Osteoblast (primary cell): Measurements from ENCODE around the gene CDK18. TPM values are rescaled to one million over a fixed set of nuclear protein-coding genes. Genes with fewer than 3 reads are reported as not detected.
A peak's percentile ranks its signal among the peaks of the same experiment; 100 is the strongest.

Source experiments
- DNase-seq: peaks from one replicate; pipeline ENCODE4 v3.0.0; 2011; ENCODE audit warnings: low spot score, mixed read lengths; ENCODE audit not compliant: insufficient read length; ENCODE audit errors: missing footprints
- H2AFZ ChIP-seq: 2 replicates; pipeline ENCODE4 v1.6.0; 2011; ENCODE audit warnings: mild to moderate bottlenecking, low read length
- H3K27ac ChIP-seq: 2 replicates; pipeline ENCODE4 v1.5.1; 2011; ENCODE audit warnings: mild to moderate bottlenecking, low read depth, low read length, moderate library complexity
- H3K27me3 ChIP-seq: 2 replicates; pipeline ENCODE4 v1.6.0; 2012; ENCODE audit warnings: mild to moderate bottlenecking, control low read depth, inconsistent platforms, low read length, moderate library complexity; ENCODE audit not compliant: insufficient read depth
- H3K36me3 ChIP-seq: 2 replicates; pipeline ENCODE4 v1.5.1; 2011; ENCODE audit warnings: mild to moderate bottlenecking, low read length, control low read depth, moderate library complexity; ENCODE audit not compliant: insufficient read depth
- H3K4me1 ChIP-seq: 2 replicates; pipeline ENCODE4 v1.5.1; 2011; ENCODE audit warnings: mild to moderate bottlenecking, low read length, control low read depth, moderate library complexity; ENCODE audit not compliant: insufficient read depth
- H3K4me2 ChIP-seq: 2 replicates; pipeline ENCODE4 v1.6.0; 2011; ENCODE audit warnings: mild to moderate bottlenecking, low read length; ENCODE audit not compliant: insufficient read depth
- H3K4me3 ChIP-seq: fragments of 200-600 bp; sonication (generic); 3 replicates; pipeline ENCODE4 v1.5.1; 2012; ENCODE audit warnings: mild to moderate bottlenecking, low read length, inconsistent platforms; ENCODE audit not compliant: insufficient read depth
- H3K79me2 ChIP-seq: 2 replicates; pipeline ENCODE4 v1.6.0; 2012; ENCODE audit warnings: mild to moderate bottlenecking, low read length, control low read depth, inconsistent platforms; ENCODE audit not compliant: insufficient read depth
- H3K9me3 ChIP-seq: 2 replicates; pipeline ENCODE4 v1.5.1; 2011; ENCODE audit warnings: low read depth, low read length, control low read depth
- H4K20me1 ChIP-seq: 2 replicates; pipeline ENCODE4 v1.6.0; 2012; ENCODE audit warnings: mild to moderate bottlenecking, low read length, control low read depth; ENCODE audit not compliant: insufficient read depth
- total RNA-seq: library from RNA; depleted of rRNA; stranded (reverse); fragments of >200 nt; gene quantifications from 2 replicates; pipeline ENCODE4 v1.2.3, GENCODE V29; 2012
- TF ChIP-seq, protein P1 (sequence below): IDR thresholded peaks from 2 replicates; pipeline ENCODE4 v1.5.1; 2011; ENCODE audit warnings: mild to moderate bottlenecking, low read depth, low read length, moderate library complexity; ENCODE audit errors: extremely low read depth

CDK18 gene
- total RNA-seq, 1 donor = 0.72 TPM

DNA sequence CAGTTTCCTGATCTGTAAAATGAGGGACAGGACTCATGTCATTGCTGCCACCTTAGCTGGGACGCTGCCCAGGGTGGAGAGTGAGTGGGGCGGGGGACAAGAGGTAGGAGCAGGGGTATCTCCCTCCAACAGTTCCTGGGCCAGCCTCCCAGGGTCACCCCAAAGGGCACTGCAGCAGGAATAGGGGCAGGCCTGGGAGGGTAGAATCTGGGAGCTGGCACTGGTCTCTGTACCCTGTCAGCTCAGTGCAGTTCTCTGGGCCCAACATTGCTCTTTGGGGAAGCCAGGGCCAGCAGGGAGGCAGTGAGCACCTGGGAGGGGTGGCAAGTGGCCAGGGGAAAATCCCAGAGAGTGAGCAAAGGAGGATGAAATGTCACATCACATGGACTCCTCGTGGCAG, 71.5 kb downstream of the CDK18 start:
- Histone ChIP-seq H3K4me1 (no peaks in the 10 kb centered on the region), H2AFZ (no peak overlapping the region), H3K79me2 (no peaks in the 10 kb centered on the region), H4K20me1 (no peaks in the 10 kb centered on the region), H3K27me3 (peaks cover 73% of the 10 kb centered on the region), H3K9me3 (no peaks in the 10 kb centered on the region), H3K4me2 (no peak overlapping the region), H3K4me3 (no peak overlapping the region), H3K36me3 (no peaks in the 10 kb centered on the region), H3K27ac (no peak overlapping the region)
- TF ChIP-seq, protein P1, sequence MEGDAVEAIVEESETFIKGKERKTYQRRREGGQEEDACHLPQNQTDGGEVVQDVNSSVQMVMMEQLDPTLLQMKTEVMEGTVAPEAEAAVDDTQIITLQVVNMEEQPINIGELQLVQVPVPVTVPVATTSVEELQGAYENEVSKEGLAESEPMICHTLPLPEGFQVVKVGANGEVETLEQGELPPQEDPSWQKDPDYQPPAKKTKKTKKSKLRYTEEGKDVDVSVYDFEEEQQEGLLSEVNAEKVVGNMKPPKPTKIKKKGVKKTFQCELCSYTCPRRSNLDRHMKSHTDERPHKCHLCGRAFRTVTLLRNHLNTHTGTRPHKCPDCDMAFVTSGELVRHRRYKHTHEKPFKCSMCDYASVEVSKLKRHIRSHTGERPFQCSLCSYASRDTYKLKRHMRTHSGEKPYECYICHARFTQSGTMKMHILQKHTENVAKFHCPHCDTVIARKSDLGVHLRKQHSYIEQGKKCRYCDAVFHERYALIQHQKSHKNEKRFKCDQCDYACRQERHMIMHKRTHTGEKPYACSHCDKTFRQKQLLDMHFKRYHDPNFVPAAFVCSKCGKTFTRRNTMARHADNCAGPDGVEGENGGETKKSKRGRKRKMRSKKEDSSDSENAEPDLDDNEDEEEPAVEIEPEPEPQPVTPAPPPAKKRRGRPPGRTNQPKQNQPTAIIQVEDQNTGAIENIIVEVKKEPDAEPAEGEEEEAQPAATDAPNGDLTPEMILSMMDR = no peak
- DNase-seq = no peak

DNA sequence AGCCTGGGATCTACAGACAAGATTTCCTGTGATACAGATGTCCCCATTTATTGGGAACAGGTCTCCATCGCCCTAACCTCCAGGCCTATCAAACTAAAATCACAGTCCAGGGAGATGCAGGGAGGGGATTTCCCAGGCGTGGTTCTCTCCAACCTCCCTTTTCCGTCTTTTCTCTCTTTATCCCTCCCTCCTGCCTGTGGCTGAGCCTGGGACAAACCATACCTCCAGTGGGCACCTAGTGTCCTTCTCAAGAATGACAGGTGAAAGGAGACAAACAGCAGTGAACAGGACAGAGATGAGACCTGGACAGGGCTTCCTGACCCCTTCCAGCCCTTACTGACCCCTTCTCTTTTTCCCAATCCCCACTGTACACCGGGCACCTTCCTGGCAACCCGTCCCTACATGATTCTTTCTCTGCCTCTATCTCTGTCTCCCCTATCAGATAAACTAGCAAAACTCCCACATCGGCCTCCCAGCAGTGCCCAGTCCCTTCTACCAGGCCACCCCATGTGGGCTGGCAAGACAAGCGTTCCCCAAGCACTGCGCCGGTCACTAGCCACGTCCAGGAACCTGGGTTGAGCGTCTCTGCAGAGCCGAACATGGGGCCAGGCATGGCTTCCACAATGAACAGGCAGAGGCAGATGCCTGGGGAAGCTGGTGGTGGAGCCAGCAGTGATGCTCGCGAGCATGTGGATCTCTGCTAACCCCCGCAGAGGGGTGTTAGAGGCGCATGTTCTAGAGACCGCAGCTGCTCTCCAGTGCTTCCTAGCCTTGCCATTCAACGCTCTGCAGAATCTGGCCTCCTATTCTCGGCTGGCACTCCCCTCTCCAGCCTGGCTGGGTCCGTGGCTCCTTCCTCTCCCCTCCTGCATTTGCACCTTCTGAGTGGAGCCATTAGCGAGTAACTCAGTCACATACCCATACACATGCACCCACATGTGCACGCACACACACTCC, 72.6 kb downstream of the CDK18 start:
- H3K79me2 ChIP-seq = no peaks in the 10 kb centered on the region
- H3K27me3 ChIP-seq = peaks cover 74% of the 10 kb centered on the region
- H2AFZ ChIP-seq = no peak overlapping the region
- H3K4me3 ChIP-seq = no peak overlapping the region
- H3K27ac ChIP-seq = no peak overlapping the region
- H3K9me3 ChIP-seq = no peaks in the 10 kb centered on the region
- DNase-seq = peak; percentile 31
- H3K4me2 ChIP-seq = no peak overlapping the region
- no peaks in the 10 kb centered on the region for H3K36me3 ChIP-seq
- no peaks in the 10 kb centered on the region for H3K4me1 ChIP-seq
- no peaks in the 10 kb centered on the region for H4K20me1 ChIP-seq
- TF ChIP-seq, protein P1 = no peak

DNA sequence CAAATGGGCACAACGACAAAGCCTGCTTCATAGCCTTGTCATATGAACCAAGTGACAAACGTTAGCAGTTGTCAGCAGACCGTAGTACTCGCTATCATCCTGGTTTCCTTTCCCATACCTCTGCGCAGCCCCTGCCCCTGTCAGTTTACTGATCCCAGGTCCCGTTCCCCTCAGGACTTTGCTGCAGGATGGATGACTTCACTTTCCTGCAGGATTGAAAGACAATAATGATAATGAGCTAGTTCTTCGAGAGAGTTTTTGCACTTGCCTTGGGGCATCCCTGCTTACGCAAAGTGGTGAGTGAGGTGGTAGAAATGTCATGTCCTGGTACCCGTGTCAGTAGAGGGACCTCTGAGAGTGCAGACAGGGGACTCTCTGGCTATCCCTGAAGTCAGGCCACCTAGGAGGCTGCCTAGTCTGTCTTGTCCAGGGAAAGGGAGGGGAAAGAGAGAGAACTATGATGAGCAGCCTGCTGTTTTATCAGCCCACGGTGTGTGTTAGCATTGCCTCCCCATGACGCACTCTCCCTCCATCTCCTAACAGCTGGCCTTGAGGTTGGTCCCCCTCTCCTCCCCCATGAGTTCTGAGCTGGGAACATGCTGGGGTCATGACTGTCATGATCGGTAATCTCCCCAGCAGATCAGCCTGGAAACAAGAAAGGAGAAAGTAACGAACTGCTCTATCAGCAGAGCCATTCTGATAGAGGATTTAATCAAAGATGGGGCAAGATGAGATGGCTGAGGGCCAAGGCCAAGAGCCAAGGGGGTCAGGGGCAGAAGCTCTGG, 73.6 kb downstream of the CDK18 start:
- H4K20me1 ChIP-seq = no peaks in the 10 kb centered on the region
- no peak overlapping the region for H2AFZ ChIP-seq
- no peak overlapping the region for H3K4me3 ChIP-seq
- TF ChIP-seq, protein P1 = no peak
- no peak overlapping the region for H3K27ac ChIP-seq
- peak; percentile 10 for DNase-seq
- H3K79me2 ChIP-seq = no peaks in the 10 kb centered on the region
- H3K4me2 ChIP-seq = no peak overlapping the region
- no peaks in the 10 kb centered on the region for H3K9me3 ChIP-seq
- no peaks in the 10 kb centered on the region for H3K36me3 ChIP-seq
- H3K27me3 ChIP-seq = peaks cover 75% of the 10 kb centered on the region
- no peaks in the 10 kb centered on the region for H3K4me1 ChIP-seq
